GM21619 (cell line): ENCODE data around the gene C4orf46.
"Not testable (repeated sequence)": the region's sequence is repeated elsewhere in the genome, so short reads cannot be mapped to it uniquely, and the experiment has no call there.

ENCODE experiments used
- ATAC-seq: cut with Tn5 transposase; IDR thresholded peaks from one replicate; pipeline ENCODE4 v1.9.1; 2021; ENCODE audit not compliant: unreplicated experiment

Gene C4orf46

GRCh38 chr4:158671665-158671914, at the start of gene C4orf46:
TSS of gene C4orf46 (minus strand) at chr4:158671887. CDS start at chr4:158671801, 86 bp downstream.
- ATAC-seq = no peak

GRCh38 chr4:158715802-158716201, 44.1 kb upstream of the C4orf46 start:
- no peak for ATAC-seq

DNA sequence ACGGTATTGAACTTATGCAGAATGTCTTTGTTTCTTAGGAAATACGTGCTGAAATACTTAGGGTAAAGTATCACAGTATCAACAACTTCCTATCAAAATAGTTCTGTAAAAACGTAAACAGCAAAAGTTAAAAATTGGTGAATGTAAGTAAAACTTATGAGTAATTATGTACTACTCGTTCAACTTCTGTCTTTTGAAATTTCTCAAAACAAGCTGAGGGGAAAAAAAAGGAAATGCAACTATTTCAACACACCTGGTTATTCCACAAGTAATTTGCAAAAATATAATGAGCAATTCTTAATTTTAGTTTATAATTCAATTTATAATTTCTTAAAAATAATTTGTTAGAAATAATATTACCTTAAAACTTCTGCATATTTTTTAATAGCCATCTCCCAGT, 43.2 kb upstream of the C4orf46 start:
- no peak for ATAC-seq

DNA sequence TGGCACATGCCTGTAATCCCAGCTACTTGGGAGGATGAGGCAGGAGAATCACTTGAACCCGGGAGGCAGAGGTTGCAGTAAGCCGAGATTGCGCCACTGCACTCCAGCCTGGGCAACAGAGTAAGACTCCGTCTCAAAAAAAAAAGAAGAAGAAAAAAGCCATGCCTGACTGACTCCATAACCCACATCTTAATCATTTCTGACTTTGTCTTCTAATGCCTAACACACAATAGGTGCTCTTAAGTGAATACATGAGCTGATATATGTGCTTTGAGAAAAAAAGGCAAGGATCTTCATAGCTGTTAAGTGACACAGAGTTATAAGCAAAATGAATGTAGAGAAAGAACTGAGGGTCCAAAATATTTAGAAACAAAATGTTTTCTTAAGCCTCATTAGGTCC, 40.9 kb upstream of the C4orf46 start:
- ATAC-seq = not testable (repeated sequence)

- no peak for ATAC-seq
These were observed 39.1 kb upstream of the C4orf46 start for GRCh38 chr4:158710814-158711213.

- ATAC-seq = no peak
These were observed 32.6 kb upstream of the C4orf46 start for GRCh38 chr4:158704274-158704673.

- ATAC-seq = no peak
These were observed 17.1 kb upstream of the C4orf46 start for GRCh38 chr4:158688813-158689212.

GRCh38 chr4:158682066-158682465, 10.4 kb upstream of the C4orf46 start:
- no peak for ATAC-seq

GRCh38 chr4:158681629-158682028, 9.9 kb upstream of the C4orf46 start:
- no peak for ATAC-seq

- ATAC-seq = no peak
These were observed 7.1 kb upstream of the C4orf46 start for GRCh38 chr4:158678767-158679166.

GRCh38 chr4:158676076-158676475, 4.4 kb upstream of the C4orf46 start:
- no peak for ATAC-seq

DNA sequence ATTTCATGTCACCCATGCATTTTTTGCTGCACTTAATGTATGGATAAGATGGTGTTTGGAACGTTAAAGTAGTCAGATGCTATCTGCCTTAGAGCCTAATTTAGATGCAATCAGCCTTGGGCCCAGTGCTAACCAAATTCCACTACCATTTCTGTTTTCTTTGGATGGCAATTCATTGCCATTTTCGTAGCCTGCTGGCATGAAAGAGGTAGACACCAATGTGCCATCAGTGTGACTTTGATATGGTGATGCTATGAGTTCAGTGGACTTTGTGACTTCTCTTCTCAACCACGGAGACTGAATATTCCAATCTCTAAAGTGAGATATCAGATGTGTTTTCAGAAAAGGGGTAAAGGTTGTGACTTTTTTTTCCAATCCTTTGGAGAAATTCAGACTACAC, 1.9 kb upstream of the C4orf46 start:
- ATAC-seq = no peak

GRCh38 chr4:158671915-158672806, 474 bp upstream of the C4orf46 start, which contains the start of gene ETFDH:
TSS of gene ETFDH (plus strand) at chr4:158672296. CDS start at chr4:158672457, 161 bp downstream.
- ATAC-seq = peak; percentile 86

- ATAC-seq = peak; percentile 24
These were observed 567 bp downstream of the C4orf46 start for GRCh38 chr4:158670975-158671664.

DNA sequence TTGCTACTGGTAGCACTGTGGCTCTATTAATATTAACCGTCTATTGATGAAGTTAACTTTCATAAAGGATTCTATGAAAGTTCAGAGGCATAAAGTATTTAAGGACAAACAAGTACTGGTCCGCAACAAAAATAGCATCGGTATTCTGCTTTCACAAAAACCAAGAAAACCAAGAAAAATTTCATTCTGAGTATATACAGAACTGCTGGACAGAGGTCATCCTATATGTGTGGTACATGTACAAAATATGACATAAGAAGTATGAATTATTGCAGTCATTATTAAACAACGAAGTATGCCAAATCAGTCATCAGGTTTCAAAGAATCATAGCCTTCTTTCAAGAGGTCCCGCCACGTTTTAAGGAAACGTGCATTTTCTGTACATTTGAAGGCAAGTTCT, 2.4 kb downstream of the C4orf46 start:
- no peak for ATAC-seq

DNA sequence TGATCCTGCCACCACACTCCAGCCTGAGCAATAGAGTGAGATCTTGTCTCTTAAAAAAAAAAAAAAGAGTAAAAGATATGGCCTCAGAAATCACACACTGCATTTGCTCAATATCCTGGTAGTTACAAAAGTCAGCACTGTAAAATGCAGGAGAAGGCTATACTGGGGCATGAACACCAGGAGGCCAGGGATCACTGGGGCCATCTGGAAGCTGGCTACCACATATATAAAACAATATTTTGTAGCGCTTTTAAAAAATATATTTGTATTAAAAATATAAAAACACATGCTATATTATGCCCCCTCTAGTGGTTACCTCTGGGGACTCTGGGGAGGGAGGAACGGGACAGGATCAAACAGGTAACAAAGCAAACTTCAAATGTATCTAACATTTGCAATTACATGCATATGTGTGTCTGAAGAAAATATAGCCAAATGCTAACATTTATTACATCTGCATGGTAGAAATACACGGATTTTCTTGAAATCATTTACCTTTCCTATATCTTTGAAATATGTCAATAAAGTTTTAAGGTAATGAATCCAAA, 4.0 kb downstream of the C4orf46 start:
- ATAC-seq = no peak

DNA sequence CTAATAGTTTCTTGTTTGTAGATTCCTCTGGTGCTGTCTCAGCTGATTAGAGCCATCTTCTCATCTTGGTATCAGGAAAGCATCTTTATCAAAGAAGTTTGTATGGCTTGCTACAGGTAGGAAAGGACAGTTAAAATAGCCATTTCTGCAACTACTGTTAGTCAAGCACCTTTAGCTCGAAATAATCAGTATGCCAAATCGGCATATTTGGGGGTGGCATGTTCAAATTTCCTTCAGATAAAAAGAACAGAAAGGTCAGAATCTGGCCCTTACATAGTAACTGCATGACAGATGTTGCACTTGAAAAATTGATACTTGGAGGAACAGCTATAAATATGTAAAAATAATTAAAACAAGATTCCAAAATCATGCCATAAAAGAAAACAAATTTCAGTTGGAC, 4.8 kb downstream of the C4orf46 start:
- ATAC-seq = no peak

DNA sequence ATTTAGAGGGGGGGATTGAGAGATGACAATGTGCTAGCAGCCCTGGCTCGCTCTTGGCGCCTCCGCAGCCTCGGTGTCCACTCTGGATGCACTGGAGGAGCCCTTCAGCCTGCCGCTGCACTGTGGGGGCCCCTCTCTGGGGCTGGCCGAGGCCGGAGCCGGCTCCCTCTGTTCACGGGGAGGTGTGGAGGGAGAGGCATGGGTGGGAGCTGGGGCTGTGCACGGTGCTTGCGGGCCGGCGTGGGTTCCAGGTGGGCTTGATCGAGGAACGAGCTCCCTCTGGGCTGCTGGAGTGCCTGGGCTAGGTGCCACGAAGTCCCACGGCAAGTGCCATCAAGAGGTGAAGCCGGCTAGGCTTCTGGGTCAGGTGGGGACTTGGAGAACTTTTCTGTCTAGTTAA, 6.9 kb downstream of the C4orf46 start:
- ATAC-seq = no peak

DNA sequence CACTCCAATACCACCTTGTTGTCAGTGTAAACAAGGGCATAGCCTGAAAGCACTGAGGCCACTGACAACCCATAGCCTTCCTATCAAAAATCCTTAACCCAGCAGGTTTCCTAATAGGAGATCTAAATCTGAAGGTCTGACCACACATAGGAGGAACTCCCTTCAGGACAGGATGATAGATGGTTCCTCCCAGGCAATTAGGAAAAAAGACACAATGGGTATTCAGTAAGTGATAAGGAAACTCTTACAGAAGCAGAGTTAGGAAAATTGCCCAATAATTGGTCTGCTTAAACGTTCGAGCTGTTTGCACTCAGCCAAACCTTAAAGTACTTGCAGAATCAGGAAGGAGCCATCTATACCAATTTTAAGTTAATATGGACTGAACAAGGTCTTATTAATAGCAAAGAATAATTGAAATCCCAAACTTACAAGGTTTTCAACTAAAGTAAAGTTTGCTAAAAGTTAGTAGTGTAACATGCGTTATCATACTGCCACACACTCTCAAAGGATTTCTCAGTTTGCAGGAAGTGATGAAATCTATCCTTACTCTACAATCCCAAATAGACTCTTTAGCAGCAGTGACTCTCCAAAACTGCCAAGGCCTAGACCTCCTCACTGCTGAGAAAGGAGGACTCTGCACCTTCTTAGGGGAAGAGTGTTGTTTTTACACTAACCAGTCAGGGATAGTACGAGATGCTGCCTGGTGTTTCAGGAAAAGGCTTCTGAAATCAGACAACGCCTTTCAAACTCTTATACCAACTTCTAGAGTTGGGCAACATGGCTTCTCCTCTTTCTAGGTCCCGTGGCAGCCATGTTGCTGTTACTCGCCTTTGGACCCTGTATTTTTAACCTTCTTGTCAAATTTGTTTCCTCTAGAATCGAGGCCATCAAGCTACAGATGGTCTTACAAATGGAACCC, 7.7 kb downstream of the C4orf46 start:
- not testable (repeated sequence) for ATAC-seq

GRCh38 chr4:158663255-158663654, 8.4 kb downstream of the C4orf46 start:
- not testable (repeated sequence) for ATAC-seq

DNA sequence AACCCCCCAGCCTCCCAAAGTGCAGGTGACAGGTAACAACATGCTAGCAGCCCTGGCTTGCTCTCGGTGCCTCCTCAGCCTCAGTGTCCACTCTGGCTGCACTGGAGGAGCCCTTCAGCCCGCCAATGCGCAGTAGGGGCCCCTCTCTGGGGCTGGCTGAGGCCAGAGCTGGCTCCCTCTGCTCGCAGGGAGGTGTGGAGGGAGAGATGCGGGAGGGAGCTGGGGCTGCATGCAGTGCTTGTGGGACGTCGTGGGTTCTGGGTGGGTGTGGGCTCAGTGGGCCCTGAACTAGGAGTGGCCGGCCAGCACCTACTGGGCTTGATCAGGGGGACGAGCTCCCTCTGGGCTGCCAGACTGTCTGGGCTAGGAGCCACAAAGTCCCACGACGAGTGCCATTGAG, 14.4 kb downstream of the C4orf46 start:
- no peak for ATAC-seq
